ENCODE measurements around the gene ZIC1.

ZIC1 gene

DNA sequence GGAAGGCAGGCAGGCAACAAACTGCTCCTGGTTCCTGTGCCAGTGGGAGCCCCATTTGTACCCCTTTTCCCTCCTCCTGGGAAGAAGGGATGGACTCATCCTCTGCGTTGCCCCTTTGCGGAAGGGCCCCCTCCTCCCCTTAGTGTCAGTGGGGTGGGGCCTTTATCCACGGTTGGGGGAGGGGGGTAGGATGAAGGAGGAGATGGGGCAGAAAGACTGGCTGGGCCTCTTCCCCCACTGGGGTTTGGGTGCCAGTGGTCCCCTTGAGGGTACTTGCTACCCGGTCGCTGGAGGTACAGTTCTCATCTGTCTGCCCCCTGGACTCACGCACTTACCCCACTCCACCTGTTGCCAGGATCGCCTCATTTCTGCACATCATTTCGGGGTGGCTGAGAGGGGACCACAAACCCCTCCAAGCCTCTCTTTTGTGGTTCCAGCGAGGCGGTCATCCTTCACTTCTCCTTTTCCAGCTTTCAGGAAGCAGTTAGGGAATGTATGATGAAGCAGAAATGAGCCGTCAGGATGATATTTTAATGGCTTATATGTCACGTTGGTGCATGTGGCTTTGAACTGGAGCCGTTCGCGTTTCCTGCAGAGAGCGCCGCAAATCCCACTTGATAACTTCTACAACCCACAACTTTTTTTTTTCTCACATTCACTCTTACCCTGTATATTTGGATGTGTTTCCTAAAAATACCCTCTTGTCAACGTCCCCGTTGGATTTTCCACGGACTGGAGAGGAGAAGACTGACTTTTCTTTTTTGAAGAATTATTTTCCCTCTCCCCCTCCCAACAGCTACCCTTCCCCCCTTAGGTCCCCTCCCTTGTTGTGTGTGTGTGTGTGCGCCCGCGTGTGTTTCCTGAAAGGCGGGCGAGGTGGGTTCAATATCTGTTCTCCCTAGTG lies 2.9 kb upstream of the ZIC1 start, which contains the start of gene ZIC4:
Gene ZIC4, minus strand, starts transcription at position 516 of the 904 bp plus-strand sequence. CDS start 3,746 bp downstream, outside the sequence.
- TF ChIP-seq, protein P1, sequence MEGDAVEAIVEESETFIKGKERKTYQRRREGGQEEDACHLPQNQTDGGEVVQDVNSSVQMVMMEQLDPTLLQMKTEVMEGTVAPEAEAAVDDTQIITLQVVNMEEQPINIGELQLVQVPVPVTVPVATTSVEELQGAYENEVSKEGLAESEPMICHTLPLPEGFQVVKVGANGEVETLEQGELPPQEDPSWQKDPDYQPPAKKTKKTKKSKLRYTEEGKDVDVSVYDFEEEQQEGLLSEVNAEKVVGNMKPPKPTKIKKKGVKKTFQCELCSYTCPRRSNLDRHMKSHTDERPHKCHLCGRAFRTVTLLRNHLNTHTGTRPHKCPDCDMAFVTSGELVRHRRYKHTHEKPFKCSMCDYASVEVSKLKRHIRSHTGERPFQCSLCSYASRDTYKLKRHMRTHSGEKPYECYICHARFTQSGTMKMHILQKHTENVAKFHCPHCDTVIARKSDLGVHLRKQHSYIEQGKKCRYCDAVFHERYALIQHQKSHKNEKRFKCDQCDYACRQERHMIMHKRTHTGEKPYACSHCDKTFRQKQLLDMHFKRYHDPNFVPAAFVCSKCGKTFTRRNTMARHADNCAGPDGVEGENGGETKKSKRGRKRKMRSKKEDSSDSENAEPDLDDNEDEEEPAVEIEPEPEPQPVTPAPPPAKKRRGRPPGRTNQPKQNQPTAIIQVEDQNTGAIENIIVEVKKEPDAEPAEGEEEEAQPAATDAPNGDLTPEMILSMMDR (IDR thresholded peaks at IDR 0.05; ENCODE audit: low read depth, low read length) = no peak
- TF ChIP-seq MYC (IDR thresholded peaks at IDR 0.05; ENCODE audit: low read depth, low read length) (no peak), POLR2A (IDR thresholded peaks at IDR 0.05; ENCODE audit: extremely low read depth, insufficient read length) (no peak)
- TF ChIP-seq, protein P2, sequence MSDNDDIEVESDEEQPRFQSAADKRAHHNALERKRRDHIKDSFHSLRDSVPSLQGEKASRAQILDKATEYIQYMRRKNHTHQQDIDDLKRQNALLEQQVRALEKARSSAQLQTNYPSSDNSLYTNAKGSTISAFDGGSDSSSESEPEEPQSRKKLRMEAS (IDR thresholded peaks at IDR 0.05; ENCODE audit: low read depth, low read length) = no peak
- no peak for DNase-seq (ENCODE audit: low read depth)
- no peak within 1 kb of the TSS for H3K4me3 ChIP-seq (ENCODE audit: low read depth, low read length)

- TF ChIP-seq, protein P1 (IDR thresholded peaks at IDR 0.05; ENCODE audit: low read depth, low read length) = no peak
- no peak for TF ChIP-seq MYC (IDR thresholded peaks at IDR 0.05; ENCODE audit: low read depth, low read length)
- TF ChIP-seq, protein P2 (IDR thresholded peaks at IDR 0.05; ENCODE audit: low read depth, low read length) = no peak
- no peak for TF ChIP-seq POLR2A (IDR thresholded peaks at IDR 0.05; ENCODE audit: extremely low read depth, insufficient read length)
- no peak overlapping the region for H3K4me3 ChIP-seq (ENCODE audit: low read depth, low read length)
- DNase-seq (ENCODE audit: low read depth) = no peak
Observed at GRCh38 chr3:147407114-147407497, 2.1 kb upstream of the ZIC1 start.

DNA sequence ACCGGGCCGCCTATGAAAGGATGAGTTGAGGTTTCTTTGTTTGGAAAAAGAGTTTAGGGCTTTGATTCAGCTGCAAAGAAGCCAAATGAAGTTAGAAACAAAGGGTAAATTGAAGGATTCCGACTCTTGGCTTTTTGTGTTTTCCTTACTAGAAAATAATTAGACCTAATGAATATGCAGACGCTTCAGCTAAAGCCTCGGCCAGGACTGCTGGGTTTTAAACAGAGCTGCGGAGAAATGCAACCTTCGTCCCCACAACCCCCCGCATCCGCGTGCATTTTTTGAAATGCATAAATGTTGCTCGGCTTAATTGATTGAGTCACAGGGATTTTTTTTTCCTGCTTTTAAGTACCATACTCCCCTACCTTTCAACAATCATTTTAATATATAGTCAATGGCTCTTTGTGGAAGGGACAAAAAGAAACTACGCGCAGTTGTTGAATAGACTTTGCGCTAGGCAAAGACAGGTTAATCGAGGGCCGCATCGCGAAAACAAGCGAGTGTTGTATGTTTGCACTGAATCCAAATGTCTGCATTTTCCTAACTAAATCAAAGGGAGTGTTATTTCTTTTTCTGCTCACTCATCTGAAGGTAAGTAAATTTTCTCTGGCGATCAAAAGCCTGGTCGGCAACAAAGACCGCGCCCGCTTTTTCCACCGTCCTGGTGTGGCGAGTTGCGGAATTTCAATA lies 1.5 kb upstream of the ZIC1 start:
- no peak for DNase-seq (ENCODE audit: low read depth)
- no peak overlapping the region for H3K4me3 ChIP-seq (ENCODE audit: low read depth, low read length)
- TF ChIP-seq, protein P1 (IDR thresholded peaks at IDR 0.05; ENCODE audit: low read depth, low read length) = no peak
- no peak for TF ChIP-seq POLR2A (IDR thresholded peaks at IDR 0.05; ENCODE audit: extremely low read depth, insufficient read length)

DNA sequence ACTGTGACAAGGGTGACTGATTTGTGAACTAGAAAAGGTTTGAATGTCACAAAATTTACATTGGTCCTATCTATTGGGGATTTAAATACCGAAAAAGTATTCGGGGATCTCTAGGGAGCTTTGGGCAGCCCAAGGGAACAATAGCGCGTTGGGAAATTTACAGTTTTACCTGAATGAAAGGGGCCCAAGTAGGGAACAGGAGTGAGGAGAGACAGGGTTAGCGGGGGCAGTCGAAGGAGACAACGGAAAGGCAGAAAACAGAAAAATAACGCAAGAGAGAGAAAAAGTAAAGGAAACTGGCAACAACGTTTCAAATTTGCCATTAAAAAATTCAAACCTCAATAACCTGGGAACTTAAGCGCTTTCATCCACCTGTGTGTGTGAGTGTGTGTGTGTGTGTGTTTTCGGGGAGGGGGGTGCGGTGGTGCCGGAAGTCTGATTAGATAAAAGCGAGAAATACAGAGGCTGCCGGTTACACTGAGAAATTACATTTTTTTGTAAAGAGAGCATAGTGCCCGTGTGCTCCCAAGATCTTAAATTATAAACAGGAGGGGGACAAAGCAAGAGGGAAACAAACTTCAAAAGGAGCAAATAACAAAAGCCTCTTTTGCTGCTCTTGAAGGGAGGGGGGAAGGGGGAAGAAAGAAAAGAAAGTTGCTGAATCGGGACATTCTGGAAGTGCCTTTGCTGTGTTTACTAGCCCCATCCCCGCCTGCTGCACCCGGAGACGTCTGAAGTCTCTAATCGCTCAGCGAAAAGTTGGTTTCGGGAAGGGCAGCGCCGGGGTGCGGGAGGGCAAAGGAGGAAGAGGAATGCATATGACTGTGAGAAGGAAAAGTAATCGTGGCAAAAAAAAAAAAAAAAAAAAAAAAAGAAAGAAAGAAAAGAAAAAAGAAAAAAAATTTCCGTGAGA lies 721 bp upstream of the ZIC1 start:
- no peak overlapping the region for H3K4me3 ChIP-seq (ENCODE audit: low read depth, low read length)
- no peak for DNase-seq (ENCODE audit: low read depth)
- TF ChIP-seq MYC (IDR thresholded peaks at IDR 0.05; ENCODE audit: low read depth, low read length) = no peak
- TF ChIP-seq, protein P2 (IDR thresholded peaks at IDR 0.05; ENCODE audit: low read depth, low read length) = no peak
- no peak for TF ChIP-seq POLR2A (IDR thresholded peaks at IDR 0.05; ENCODE audit: extremely low read depth, insufficient read length)
- TF ChIP-seq, protein P1 (IDR thresholded peaks at IDR 0.05; ENCODE audit: low read depth, low read length) = no peak

- H3K4me3 ChIP-seq (ENCODE audit: low read depth, low read length) = no peak overlapping the region
Observed at GRCh38 chr3:147410116-147410525, 956 bp downstream of the ZIC1 start.

More at GRCh38 chr3:147410116-147410525, 956 bp downstream of the ZIC1 start:
- DNase-seq (ENCODE audit: low read depth) = no peak
- TF ChIP-seq, protein P1 (IDR thresholded peaks at IDR 0.05; ENCODE audit: low read depth, low read length) = no peak
- TF ChIP-seq POLR2A (IDR thresholded peaks at IDR 0.05; ENCODE audit: extremely low read depth, insufficient read length) (no peak), MYC (IDR thresholded peaks at IDR 0.05; ENCODE audit: low read depth, low read length) (no peak)
- TF ChIP-seq, protein P2 (IDR thresholded peaks at IDR 0.05; ENCODE audit: low read depth, low read length) = no peak
